HL-60/S4 (cell line): Measurements from ENCODE around the gene MARCOL.
"Not testable (repeated sequence)": the region's sequence is repeated elsewhere in the genome, so short reads cannot be mapped to it uniquely, and the experiment has no call there.

Source experiments
- in situ Hi-C: fragments of 300-500 bp; cut with MboI; formaldehyde crosslinking; loops from 2 replicates; pipeline ENCODE4 v1.14.3; 2022; ENCODE audit warnings: low sequenced_read_pairs

The MARCOL gene

DNA sequence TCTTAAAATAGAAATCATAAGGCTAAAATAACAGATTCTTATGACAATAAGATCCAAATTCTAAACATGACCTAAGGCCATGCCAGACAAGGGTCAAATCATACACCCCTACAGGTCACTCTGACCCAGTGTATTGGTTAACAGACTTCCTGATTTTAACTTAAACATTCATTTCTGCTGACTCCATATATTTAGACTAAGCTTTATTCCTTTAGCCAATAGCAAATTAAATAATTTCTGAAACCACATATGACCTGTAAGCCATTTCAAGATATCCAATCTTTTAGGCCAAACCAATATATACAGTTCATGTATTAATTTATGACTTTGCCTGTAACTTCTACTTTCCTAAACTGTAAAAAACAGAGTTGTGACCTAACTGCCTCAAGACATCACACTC is 22.9 kb downstream of the MARCOL start:
- in situ Hi-C loops, result no loop called here

GRCh38 chr5:148267962-148268361 is 29.6 kb downstream of the MARCOL start:
- in situ Hi-C loops, result no loop called here

DNA sequence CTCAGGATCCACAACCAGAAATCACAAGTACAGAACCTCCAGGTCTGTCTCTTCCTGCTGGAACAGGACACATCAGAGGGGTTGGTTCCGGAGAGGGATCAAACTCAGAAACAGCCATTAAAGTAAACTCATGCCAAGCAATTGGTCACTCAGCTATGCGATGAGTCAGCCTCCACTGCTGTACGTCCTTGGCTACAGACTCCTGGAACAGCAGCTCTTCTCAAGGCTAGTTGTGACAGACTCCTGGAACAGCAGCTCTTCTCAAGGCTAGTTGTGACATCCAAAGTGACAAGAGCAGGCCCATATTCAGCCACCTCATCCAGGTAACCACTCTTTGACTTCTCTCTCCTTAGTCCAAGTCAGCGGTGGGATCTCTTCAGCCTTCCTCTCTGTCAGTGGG is 30.2 kb downstream of the MARCOL start, which contains the start of gene SPINK13:
Gene SPINK13 (plus strand): TSS at position 229 of the 400 bp plus-strand sequence. CDS start 1,279 bp downstream, outside the sequence.
- in situ Hi-C loops, result no loop called here

GRCh38 chr5:148275129-148275528 is 36.8 kb downstream of the MARCOL start:
- in situ Hi-C loops, result not testable (repeated sequence)

- in situ Hi-C loops, result not testable (repeated sequence)
These were observed 42.6 kb downstream of the MARCOL start for GRCh38 chr5:148280893-148281292.

DNA sequence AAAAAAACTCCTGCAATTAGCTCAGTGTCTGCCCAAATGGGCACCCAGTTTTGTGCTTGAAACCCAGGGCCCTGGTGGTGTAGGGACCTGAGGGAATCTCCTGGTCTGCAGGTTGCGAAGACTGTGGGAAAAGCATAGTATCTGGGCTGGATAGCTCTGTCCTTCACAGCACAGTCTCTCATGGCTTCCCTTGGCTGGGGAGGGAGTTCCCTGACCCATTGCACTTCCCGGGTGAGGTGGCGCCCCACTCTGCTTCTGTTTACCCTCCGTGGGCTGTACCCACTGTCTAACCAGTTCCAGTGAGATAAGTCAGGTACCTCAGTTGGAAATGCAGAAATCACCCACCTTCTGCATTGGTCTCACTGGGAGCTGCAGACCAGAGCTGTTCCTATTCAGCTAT is 43.0 kb downstream of the MARCOL start:
- in situ Hi-C loops, result not testable (repeated sequence)

GRCh38 chr5:148290271-148291195 is 52.2 kb downstream of the MARCOL start:
- in situ Hi-C loops, result no loop called here
